Mesendoderm (in vitro differentiated cells): Measurements from ENCODE around the gene RHOJ.

ENCODE experiments used
- DNase-seq: peaks from one replicate; pipeline ENCODE4 v3.0.0; 2013
- H2AK5ac ChIP-seq: 2 replicates; pipeline ENCODE4 v1.6.1; 2013; ENCODE audit warnings: low read length, inconsistent platforms
- H2BK120ac ChIP-seq: 2 replicates; pipeline ENCODE4 v1.6.1; 2013; ENCODE audit warnings: low read depth, mild to moderate bottlenecking, low read length, moderate library complexity, mixed read lengths
- H2BK15ac ChIP-seq: replicated peaks from 2 replicates; pipeline ENCODE4 v1.6.1; 2013; ENCODE audit warnings: low read depth, mild to moderate bottlenecking, moderate library complexity
- H2BK5ac ChIP-seq: 2 replicates; pipeline ENCODE4 v1.6.1; 2013; ENCODE audit warnings: low read length, inconsistent platforms
- H3K18ac ChIP-seq: 2 replicates; pipeline ENCODE4 v1.6.1; 2013; ENCODE audit warnings: mild to moderate bottlenecking, low read length, mixed read lengths
- H3K23ac ChIP-seq: one replicate; pipeline ENCODE4 v1.6.1; 2013; ENCODE audit warnings: low read length
- H3K27ac ChIP-seq: 2 replicates; pipeline ENCODE4 v1.5.1; 2013; ENCODE audit warnings: low read depth, mild to moderate bottlenecking, inconsistent platforms, low read length, moderate library complexity
- H3K27me3 ChIP-seq: 2 replicates; pipeline ENCODE4 v1.6.1; 2013; ENCODE audit warnings: low read length, control low read depth, mild to moderate bottlenecking, inconsistent platforms; ENCODE audit not compliant: insufficient read depth, poor library complexity
- H3K36me3 ChIP-seq: 2 replicates; pipeline ENCODE4 v1.6.1; 2013; ENCODE audit warnings: low read length, inconsistent platforms; ENCODE audit not compliant: control insufficient read depth, insufficient read depth
- H3K4ac ChIP-seq: one replicate; pipeline ENCODE4 v1.6.1; 2013; ENCODE audit warnings: low read depth, mild to moderate bottlenecking, low read length, moderate library complexity
- H3K4me1 ChIP-seq: 2 replicates; pipeline ENCODE4 v1.6.1; 2013; ENCODE audit warnings: low read depth, low read length, inconsistent platforms; ENCODE audit not compliant: control insufficient read depth
- H3K4me2 ChIP-seq: 2 replicates; pipeline ENCODE4 v1.6.1; 2013; ENCODE audit warnings: low read length
- H3K4me3 ChIP-seq: 2 replicates; pipeline ENCODE4 v1.5.1; 2013; ENCODE audit warnings: mild to moderate bottlenecking, low read length
- H3K56ac ChIP-seq: one replicate; pipeline ENCODE4 v1.6.1; 2013; ENCODE audit warnings: low read length
- H3K79me1 ChIP-seq: 2 replicates; pipeline ENCODE4 v1.6.1; 2013; ENCODE audit warnings: low read length, inconsistent platforms
- H3K79me2 ChIP-seq: 2 replicates; pipeline ENCODE4 v1.6.1; 2013; ENCODE audit warnings: mild to moderate bottlenecking, low read length; ENCODE audit not compliant: control insufficient read depth, insufficient read depth
- H3K9ac ChIP-seq: 2 replicates; pipeline ENCODE4 v1.6.1; 2013; ENCODE audit warnings: low read length, inconsistent platforms
- H4K5ac ChIP-seq: one replicate; pipeline ENCODE4 v1.6.1; 2013; ENCODE audit warnings: low read length
- H4K8ac ChIP-seq: one replicate; pipeline ENCODE4 v1.6.1; 2013; ENCODE audit warnings: low read depth, mild to moderate bottlenecking, control low read depth, low read length, moderate library complexity
- WGBS: extraction: QIAGEN DNeasy Blood & Tissue Kit; methylation state at CpG from one replicate; pipeline ENCODE4 v1.1.7; 2013; ENCODE audit warnings: low lambda C conversion rate, missing lambda C conversion rate; ENCODE audit not compliant: insufficient coverage; ENCODE audit errors: extremely low coverage; 5-methylcytosine and 5-hydroxymethylcytosine counted together

The RHOJ gene

DNA sequence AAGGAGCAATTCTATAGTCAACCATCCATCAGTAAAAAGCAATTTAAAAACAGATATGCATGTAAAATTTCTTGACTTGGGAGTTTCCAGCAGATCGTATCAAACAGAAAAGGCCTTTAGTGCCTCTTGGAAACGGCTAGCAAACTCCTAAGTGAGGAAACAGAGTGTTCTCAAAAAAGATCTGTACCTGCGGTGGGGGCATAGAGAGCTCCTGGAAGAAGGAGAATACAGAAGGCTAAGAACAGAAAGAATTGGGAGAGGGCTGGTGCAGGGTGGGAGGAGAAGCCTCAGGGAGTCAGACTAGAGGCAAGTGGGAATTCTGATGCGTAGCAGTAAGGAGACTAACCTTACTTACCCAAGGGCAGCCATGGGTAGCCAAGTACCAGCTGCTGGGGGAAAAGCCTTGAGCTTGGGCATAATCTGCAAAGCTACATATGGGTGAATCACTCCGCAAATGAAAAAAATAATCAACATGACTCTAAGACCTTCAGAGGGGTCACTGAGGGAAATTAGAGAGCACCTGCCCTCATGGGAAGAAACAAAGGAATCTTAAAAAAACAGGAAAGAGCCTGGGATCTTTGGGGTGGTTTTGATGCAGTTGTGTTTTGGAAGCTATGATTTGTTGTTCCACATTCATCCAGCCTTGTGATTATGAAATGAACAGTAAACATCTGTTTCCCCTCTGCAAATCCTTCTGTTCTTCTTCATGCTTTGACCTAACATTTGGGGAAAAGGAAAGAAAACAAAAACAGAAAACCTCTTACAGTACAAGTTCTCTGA lies 10.4 kb downstream of the RHOJ start:
- WGBS = no CpG with 5 or more reads among the region's 5 CpGs
- Histone ChIP-seq H3K23ac (no peak overlapping the region), H3K79me1 (no peaks in the 10 kb centered on the region), H3K4me3 (no peak overlapping the region), H3K27me3 (no peaks in the 10 kb centered on the region), H2BK120ac (no peak overlapping the region), H2AK5ac (no peak overlapping the region), H2BK15ac (no peak overlapping the region), H2BK5ac (no peak overlapping the region), H3K56ac (no peak overlapping the region), H3K36me3 (no peaks in the 10 kb centered on the region), H3K4ac (no peak overlapping the region), H3K18ac (no peak overlapping the region), H3K4me1 (no peaks in the 10 kb centered on the region), H4K5ac (no peak overlapping the region), H4K8ac (no peak overlapping the region), H3K27ac (no peak overlapping the region), H3K4me2 (no peak overlapping the region), H3K79me2 (no peaks in the 10 kb centered on the region), H3K9ac (no peak overlapping the region)
- no peak for DNase-seq

DNA sequence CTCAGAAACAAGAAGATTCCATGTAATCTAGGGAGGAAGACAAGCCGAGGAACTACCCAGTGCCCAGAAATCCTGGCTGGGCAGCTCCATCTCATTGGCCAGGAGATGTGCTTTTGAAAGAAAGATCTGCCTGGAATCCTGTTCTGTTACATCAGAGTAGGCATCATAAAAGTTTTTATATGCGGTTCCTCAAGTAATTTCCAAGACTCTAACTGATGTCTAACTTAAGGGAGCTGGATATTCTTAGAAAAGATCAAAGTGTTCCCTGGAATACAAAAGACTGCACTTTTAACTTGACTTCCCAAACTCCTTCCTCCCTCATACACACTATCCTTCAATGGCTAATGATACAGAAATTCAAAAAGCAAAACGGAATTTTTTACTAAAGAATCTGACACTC lies 16.3 kb downstream of the RHOJ start:
- H3K4me1 ChIP-seq = no peaks in the 10 kb centered on the region

DNA sequence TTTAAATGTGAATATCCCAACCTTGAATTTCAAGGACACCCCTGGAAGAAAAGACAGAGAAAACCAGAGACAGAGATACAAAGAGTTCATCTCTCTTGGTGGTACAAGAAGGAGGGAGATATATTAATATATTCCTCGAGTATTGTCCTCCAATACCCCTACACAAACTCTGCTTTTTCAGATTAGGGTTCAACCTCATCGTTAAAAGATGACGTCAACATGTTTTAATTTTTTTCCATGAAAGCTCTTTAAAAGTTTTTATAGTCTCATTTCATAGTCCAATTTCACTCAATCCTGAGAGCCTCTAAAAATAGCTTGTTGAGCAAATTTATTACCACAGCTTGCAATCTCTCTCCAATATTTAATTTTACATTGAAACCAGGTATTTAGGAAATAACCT lies 19.4 kb downstream of the RHOJ start:
- no peak overlapping the region for H2BK120ac ChIP-seq
- H3K27me3 ChIP-seq = no peaks in the 10 kb centered on the region
- H3K23ac ChIP-seq = no peak overlapping the region
- H3K9ac ChIP-seq = no peak overlapping the region
- H4K8ac ChIP-seq = no peak overlapping the region
- DNase-seq = no peak
- no peak overlapping the region for H2BK5ac ChIP-seq
- no CpG with 5 or more reads among the region's 3 CpGs for WGBS
- H3K4me1 ChIP-seq = no peaks in the 10 kb centered on the region
- no peak overlapping the region for H3K18ac ChIP-seq
- H2AK5ac ChIP-seq = no peak overlapping the region
- no peak overlapping the region for H3K4ac ChIP-seq
- H3K56ac ChIP-seq = no peak overlapping the region
- H3K4me2 ChIP-seq = no peak overlapping the region
- H3K4me3 ChIP-seq = no peak overlapping the region
- H2BK15ac ChIP-seq = no peak overlapping the region
- no peak overlapping the region for H3K27ac ChIP-seq
- H3K79me1 ChIP-seq = no peaks in the 10 kb centered on the region
- no peaks in the 10 kb centered on the region for H3K79me2 ChIP-seq
- H3K36me3 ChIP-seq = no peaks in the 10 kb centered on the region
- H4K5ac ChIP-seq = no peak overlapping the region

More for the DNA sequence above, 16.3 kb downstream of the RHOJ start:
- no peak overlapping the region for H2BK120ac ChIP-seq
- H3K4me2 ChIP-seq = no peak overlapping the region
- H3K4me3 ChIP-seq = no peak overlapping the region
- no peak overlapping the region for H4K8ac ChIP-seq
- H3K79me1 ChIP-seq = no peaks in the 10 kb centered on the region
- no peak overlapping the region for H4K5ac ChIP-seq
- H3K4ac ChIP-seq = no peak overlapping the region
- no peak overlapping the region for H2BK5ac ChIP-seq
- no peaks in the 10 kb centered on the region for H3K27me3 ChIP-seq
- H2AK5ac ChIP-seq = no peak overlapping the region
- no peak overlapping the region for H3K23ac ChIP-seq
- no peak overlapping the region for H3K18ac ChIP-seq
- no peak overlapping the region for H3K9ac ChIP-seq
- DNase-seq = no peak
- H2BK15ac ChIP-seq = no peak overlapping the region
- no peak overlapping the region for H3K27ac ChIP-seq
- WGBS = no CpG with 5 or more reads among the region's 3 CpGs
- H3K56ac ChIP-seq = no peak overlapping the region
- no peaks in the 10 kb centered on the region for H3K36me3 ChIP-seq
- no peaks in the 10 kb centered on the region for H3K79me2 ChIP-seq

DNA sequence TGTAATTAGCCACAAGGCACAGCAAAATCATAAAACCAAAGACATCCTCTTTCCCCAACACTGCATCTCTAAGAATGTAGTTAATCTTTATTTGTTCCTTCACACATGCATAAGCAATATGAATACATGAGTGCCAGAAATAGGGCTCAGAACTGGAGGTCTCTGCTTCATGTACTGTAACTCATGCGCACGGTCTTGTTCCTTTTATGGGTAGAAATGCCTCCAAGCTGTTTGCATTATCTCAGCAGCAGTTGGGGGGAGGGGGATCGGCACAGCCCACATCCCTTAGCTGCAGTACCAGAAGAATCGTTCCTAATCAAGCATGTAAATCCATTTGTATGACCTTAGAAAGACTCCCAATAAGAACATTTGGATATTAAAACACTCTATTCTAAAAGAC lies 20.0 kb downstream of the RHOJ start:
- H3K79me2 ChIP-seq = no peaks in the 10 kb centered on the region
- H2BK120ac ChIP-seq = no peak overlapping the region
- no peak for DNase-seq
- no peak overlapping the region for H4K5ac ChIP-seq
- no peak overlapping the region for H3K18ac ChIP-seq
- H2AK5ac ChIP-seq = no peak overlapping the region
- H2BK5ac ChIP-seq = no peak overlapping the region
- H3K36me3 ChIP-seq = no peaks in the 10 kb centered on the region
- H3K4ac ChIP-seq = no peak overlapping the region
- H3K4me3 ChIP-seq = no peak overlapping the region
- no peak overlapping the region for H3K23ac ChIP-seq
- no peak overlapping the region for H3K27ac ChIP-seq
- no peaks in the 10 kb centered on the region for H3K27me3 ChIP-seq
- H2BK15ac ChIP-seq = no peak overlapping the region
- no peak overlapping the region for H4K8ac ChIP-seq
- H3K79me1 ChIP-seq = no peaks in the 10 kb centered on the region
- no peaks in the 10 kb centered on the region for H3K4me1 ChIP-seq
- no CpG with 5 or more reads among the region's 4 CpGs for WGBS
- no peak overlapping the region for H3K9ac ChIP-seq
- H3K4me2 ChIP-seq = no peak overlapping the region
- no peak overlapping the region for H3K56ac ChIP-seq

DNA sequence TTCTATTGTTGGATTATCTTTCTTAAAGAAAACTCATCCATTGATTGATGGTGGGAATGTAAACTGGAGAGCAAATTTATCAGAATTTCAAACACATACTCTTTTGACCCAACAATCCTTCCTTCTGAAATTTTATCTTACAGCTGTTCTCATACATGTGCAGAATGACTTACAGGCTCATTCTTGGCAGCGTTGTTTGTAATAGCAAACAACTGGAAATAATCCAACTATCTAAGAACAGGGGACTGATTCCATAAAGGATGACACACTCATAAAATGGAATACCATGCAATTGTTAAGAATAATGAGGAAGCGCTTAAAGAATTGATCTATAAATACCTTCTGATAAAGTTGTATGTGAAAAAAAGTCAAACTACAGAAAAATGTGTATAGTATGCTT lies 24.0 kb downstream of the RHOJ start:
- no peak overlapping the region for H3K23ac ChIP-seq
- H3K79me2 ChIP-seq = no peaks in the 10 kb centered on the region
- H3K27me3 ChIP-seq = no peaks in the 10 kb centered on the region
- no CpG with 5 or more reads among the region's 2 CpGs for WGBS
- H3K79me1 ChIP-seq = no peaks in the 10 kb centered on the region
- H3K4me3 ChIP-seq = no peak overlapping the region
- H3K4me1 ChIP-seq = no peaks in the 10 kb centered on the region
- H4K8ac ChIP-seq = no peak overlapping the region
- no peak for DNase-seq
- no peaks in the 10 kb centered on the region for H3K36me3 ChIP-seq
- H3K27ac ChIP-seq = no peak overlapping the region
- H3K4me2 ChIP-seq = no peak overlapping the region
- no peak overlapping the region for H2BK5ac ChIP-seq
- no peak overlapping the region for H2AK5ac ChIP-seq
- H4K5ac ChIP-seq = no peak overlapping the region
- no peak overlapping the region for H3K56ac ChIP-seq
- H3K4ac ChIP-seq = no peak overlapping the region
- H2BK15ac ChIP-seq = no peak overlapping the region
- no peak overlapping the region for H2BK120ac ChIP-seq
- H3K9ac ChIP-seq = no peak overlapping the region
- H3K18ac ChIP-seq = no peak overlapping the region
